Astrocyte (in vitro differentiated cells and primary cell): ENCODE data around the gene C22orf31. TPM values are rescaled to one million over a fixed set of nuclear protein-coding genes. Genes with fewer than 3 reads are reported as not detected.

Experiments
- total RNA-seq: library from RNA; stranded (reverse); gene quantifications from 2 replicates; pipeline ENCODE4 v1.2.1, GENCODE V29; 2021

The C22orf31 gene
- total RNA-seq, 1 donor from 2014 or later: not detected

Other genes starting within 250 kb of the C22orf31 start
- gene ZNRF3, start 178.3 kb downstream of the C22orf31 start, total RNA-seq: 5.8 and 5.9 TPM in 2 replicates
- 3.3 and 5.9 TPM in 2 replicates for gene KREMEN1, start 11.2 kb upstream of the C22orf31 start, total RNA-seq
- 0.34 and 0.72 TPM in 2 replicates for gene EMID1, start 144.1 kb upstream of the C22orf31 start, total RNA-seq
- 35.6 and 39.2 TPM in 2 replicates for gene RHBDD3, start 206.2 kb upstream of the C22orf31 start, total RNA-seq
- gene EWSR1, start 206.4 kb upstream of the C22orf31 start, total RNA-seq: 173 and 199 TPM in 2 replicates
- gene GAS2L1, start 244.8 kb upstream of the C22orf31 start, total RNA-seq: 24.3 and 26.0 TPM in 2 replicates